Stimulated activated effector memory CD8-positive, alpha-beta T cell treated with anti-CD3 and anti-CD28 coated beads, Interleukin-12 subunit alpha, Interleukin-12 subunit beta, amount 100 ng/mL, for 72 hours (primary cell): Measurements from ENCODE around the gene RABGAP1L.

Experiments
- ATAC-seq: fragments of 150-1000 bp; cut with Tn5 transposase; 2 replicates; pipeline ENCODE4 v1.10.0; 2021
- DNase-seq, 2 donors: peaks; one replicate each; pipeline ENCODE4 v3.0.0; 2021 to 2022; ENCODE audit warnings: low spot score in 2 of 2
- H3K27ac Mint-ChIP-seq: one replicate; pipeline ENCODE4 v1.8.0; 2022; ENCODE audit warnings: mild to moderate bottlenecking, mixed read lengths
- H3K36me3 Mint-ChIP-seq: one replicate; pipeline ENCODE4 v1.8.0; 2022; ENCODE audit warnings: mild to moderate bottlenecking, mixed read lengths
- H3K4me1 Mint-ChIP-seq: one replicate; pipeline ENCODE4 v1.8.0; 2022; ENCODE audit warnings: mixed read lengths
- H3K4me3 Mint-ChIP-seq: one replicate; pipeline ENCODE4 v1.8.0; 2022; ENCODE audit warnings: mild to moderate bottlenecking, mixed read lengths
- H3K9me3 Mint-ChIP-seq: one replicate; pipeline ENCODE4 v1.8.0; 2022; ENCODE audit warnings: mixed read lengths

Gene RABGAP1L

DNA sequence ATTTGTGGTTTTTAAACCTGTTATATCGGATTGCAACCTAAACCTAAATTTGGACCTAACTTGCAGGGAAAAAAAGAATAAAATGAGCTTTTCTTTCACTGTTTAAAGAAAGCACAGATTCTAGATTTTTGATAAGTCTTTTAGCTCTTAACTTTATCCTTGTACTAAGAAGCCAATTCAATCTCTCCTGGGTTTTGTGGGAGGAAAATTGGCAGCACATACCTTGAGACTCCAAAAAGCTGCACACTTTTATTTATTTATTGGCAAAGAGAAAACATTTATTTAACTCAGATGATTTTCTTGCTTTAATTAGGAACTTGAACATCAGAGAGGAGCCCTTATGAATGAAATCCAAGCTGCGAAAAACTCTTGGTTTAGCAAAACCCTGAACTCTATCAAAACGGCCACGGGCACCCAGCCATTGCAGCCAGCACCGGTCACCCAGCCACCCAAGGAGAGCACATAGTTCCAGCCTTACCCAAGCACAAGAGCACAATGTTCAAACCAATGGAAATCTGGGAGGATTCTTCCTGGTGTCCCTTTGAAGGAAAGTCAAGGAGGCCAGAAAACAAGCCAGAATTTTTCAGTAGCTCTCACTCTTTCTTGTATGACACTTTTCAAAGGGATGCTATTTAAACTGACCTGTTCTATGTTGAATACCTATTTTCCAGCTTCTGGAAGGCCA lies 830.4 kb downstream of the RABGAP1L start:
- DNase-seq (no peak), ATAC-seq (no peak)
- H3K27ac Mint-ChIP-seq, result peak overlapping the region; percentile 87
- peak overlapping the region; percentile 58 for H3K4me3 Mint-ChIP-seq
- H3K4me1 Mint-ChIP-seq, result peaks cover 17% of the 10 kb centered on the region
- no peaks in the 10 kb centered on the region for H3K9me3 Mint-ChIP-seq
- H3K36me3 Mint-ChIP-seq, result peaks cover 44% of the 10 kb centered on the region

DNA sequence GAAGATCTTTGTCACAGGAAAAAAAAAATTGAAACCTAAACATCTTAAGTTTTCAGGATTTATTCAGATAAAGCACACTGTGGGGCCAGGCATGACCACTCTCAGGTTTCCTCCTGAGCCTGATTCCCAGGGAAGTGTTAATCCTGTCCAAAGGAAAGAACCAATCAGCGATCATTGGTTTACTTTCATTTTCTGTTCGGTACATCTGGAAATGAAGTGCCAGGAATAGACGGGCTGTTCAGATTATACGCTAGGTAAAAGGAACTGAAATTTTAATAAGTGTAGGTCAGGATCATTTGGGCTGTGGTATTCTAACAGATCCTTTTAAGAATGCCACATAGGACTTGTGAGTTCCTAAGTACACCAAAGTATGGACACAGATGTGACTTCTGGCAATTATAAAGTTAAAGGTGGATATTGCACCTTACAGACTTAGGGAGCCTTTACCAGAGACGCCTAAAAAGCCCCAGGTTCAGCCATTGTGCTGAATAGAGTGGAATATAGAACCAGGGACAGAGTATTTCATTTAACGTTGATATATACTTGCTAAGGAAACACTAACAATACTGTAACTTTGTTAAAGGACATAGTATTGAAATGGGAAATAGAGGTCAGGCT lies 831.2 kb downstream of the RABGAP1L start:
- Mint-ChIP-seq H3K27ac (peak overlapping the region; percentile 87), H3K4me1 (peaks cover 17% of the 10 kb centered on the region), H3K36me3 (peaks cover 42% of the 10 kb centered on the region), H3K4me3 (peak overlapping the region; percentile 58), H3K9me3 (no peaks in the 10 kb centered on the region)
- peak; percentile 34 for ATAC-seq
- DNase-seq, result no peak

DNA sequence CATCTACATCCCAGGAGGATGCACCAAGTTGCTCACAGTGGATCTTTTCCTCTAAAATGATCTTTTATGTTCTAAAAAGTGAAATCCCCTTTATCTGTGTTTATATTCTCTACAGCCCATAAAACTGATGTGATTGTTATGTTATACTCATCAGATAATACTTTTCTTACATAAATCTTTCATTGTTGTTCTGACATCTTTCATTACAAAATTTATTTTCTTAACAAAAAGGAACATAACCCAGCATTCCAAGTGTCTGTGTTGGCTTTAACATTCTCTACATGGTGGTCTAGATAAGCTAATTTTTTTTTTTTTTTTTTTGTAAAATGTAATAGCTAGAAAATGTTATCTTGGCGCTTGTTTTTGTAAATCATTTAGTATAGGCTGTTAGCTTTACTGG lies 832.2 kb downstream of the RABGAP1L start:
- H3K36me3 Mint-ChIP-seq, result peaks cover 46% of the 10 kb centered on the region
- ATAC-seq, result no peak
- H3K4me1 Mint-ChIP-seq, result peaks cover 17% of the 10 kb centered on the region
- no peak overlapping the region for H3K4me3 Mint-ChIP-seq
- H3K9me3 Mint-ChIP-seq, result no peaks in the 10 kb centered on the region
- no peak overlapping the region for H3K27ac Mint-ChIP-seq
- no peak for DNase-seq

DNA sequence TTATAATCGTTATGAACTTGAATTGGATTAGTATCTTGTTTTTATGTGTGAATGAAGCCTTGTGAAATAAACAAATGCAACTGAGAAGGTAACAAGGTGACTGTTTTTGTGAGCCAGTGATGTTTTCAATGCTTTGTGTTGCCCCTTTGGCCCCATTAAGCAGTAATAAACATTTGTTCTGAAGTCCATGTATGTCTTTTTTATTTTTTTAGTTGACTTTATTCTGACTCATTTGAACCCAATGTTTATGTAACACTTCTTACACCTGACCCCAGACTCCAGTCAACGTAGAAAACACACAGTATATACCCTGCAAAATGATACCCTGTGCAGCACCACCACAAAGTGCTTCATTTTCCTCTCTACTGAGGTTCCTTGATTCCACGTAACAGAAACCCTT lies 835.8 kb downstream of the RABGAP1L start:
- no peak for ATAC-seq
- H3K9me3 Mint-ChIP-seq, result no peaks in the 10 kb centered on the region
- H3K27ac Mint-ChIP-seq, result peak overlapping the region; percentile 37
- H3K4me3 Mint-ChIP-seq, result no peak overlapping the region
- no peak for DNase-seq
- peaks cover 13% of the 10 kb centered on the region for H3K4me1 Mint-ChIP-seq
- H3K36me3 Mint-ChIP-seq, result peaks cover 48% of the 10 kb centered on the region

DNA sequence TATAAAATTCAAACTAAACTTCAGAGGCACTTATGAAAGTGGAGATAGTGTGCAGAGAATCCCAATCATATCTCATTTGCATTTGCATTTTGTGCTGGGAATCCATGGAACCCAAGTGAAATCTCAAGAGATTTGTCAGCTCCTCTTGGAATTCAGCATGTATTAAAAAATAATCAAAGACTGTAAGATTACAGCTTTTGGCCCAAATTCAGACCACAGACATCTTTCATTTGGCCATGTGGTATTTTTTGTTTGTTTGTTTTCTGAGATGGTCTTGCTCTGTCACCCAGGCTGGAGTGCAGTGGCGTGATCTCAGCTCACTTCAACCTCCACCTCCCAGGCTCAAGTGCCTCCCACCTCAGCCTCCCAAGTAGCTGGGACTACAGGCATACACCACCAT lies 836.6 kb downstream of the RABGAP1L start:
- peaks cover 48% of the 10 kb centered on the region for H3K36me3 Mint-ChIP-seq
- ATAC-seq (no peak), DNase-seq (no peak)
- peaks cover 13% of the 10 kb centered on the region for H3K4me1 Mint-ChIP-seq
- no peak overlapping the region for H3K4me3 Mint-ChIP-seq
- H3K9me3 Mint-ChIP-seq, result no peaks in the 10 kb centered on the region
- H3K27ac Mint-ChIP-seq, result no peak overlapping the region

DNA sequence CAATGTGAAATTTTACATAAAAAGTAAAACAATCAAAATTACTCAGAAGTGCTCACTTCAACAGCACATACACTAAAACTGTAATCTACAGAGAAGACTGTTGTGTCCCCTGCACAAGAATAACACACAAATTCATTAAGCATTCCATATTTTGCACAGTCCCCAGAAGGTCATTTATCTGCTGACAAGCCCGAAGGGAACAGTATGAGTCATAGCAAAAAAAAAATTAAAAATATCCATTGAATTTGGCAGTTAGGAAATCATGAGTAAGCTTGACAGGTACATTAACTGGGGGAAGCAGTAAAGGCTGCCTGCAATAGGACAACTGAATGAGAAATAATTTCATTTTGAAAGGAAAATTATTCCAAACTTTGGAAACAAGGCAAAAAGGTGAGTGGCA lies 837.2 kb downstream of the RABGAP1L start:
- DNase-seq (no peak), ATAC-seq (no peak)
- H3K9me3 Mint-ChIP-seq, result no peaks in the 10 kb centered on the region
- H3K4me1 Mint-ChIP-seq, result peaks cover 16% of the 10 kb centered on the region
- H3K36me3 Mint-ChIP-seq, result peaks cover 53% of the 10 kb centered on the region
- H3K27ac Mint-ChIP-seq, result no peak overlapping the region
- no peak overlapping the region for H3K4me3 Mint-ChIP-seq

DNA sequence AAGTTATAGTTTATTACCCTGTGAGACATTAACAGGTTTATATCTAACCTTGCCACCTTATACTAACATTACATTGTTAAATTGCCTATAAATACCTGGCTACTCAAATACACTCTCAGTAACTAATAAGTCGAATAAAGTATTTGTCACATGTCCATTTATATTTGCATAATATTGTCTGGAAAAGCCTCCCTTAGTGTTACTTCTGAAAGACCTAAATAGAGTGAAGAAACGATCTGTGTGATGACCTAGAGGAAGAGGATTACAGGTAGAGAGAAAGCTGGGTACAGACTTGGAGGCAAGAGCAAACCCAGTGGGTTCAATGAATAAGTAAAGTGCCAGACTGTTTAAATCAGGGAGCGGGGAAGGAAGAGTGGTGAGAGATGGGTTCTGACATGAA lies 837.7 kb downstream of the RABGAP1L start:
- H3K4me1 Mint-ChIP-seq, result peaks cover 21% of the 10 kb centered on the region
- H3K36me3 Mint-ChIP-seq, result peaks cover 56% of the 10 kb centered on the region
- no peak for ATAC-seq
- no peaks in the 10 kb centered on the region for H3K9me3 Mint-ChIP-seq
- H3K4me3 Mint-ChIP-seq, result no peak overlapping the region
- no peak overlapping the region for H3K27ac Mint-ChIP-seq
- no peak for DNase-seq

DNA sequence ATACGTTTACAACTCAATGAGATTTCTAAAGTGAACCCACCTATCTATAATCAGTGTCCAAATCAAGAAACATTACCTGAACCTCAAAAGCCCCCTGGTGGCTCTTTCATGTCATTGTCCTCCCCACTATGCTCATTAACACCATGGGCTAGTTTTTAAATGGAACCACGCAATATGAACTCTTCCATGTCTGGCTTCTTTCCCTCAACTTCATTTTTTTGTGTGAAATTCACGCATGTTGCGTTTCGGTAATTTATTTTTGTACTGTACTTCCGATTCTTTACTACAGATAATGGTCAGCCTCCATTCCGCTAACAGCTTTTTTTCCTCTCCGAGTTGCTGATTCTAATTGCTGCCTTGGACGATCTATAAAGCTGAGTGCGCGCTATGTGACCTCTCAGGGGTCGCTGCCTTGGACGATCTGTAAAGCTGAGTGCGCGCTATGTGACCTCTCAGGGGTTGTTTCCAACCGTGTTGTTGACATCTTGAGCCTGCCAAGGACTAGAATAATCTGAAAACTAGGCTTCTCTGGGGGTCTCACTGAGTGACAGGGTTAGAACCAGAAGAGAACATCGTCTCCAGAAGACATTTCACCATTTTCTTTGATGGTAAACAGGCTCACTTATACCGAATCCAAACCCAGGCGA lies 839.4 kb downstream of the RABGAP1L start:
- H3K27ac Mint-ChIP-seq, result no peak overlapping the region
- ATAC-seq (peak; percentile 3), DNase-seq (peak in 1 of 2 donors; percentile 21)
- H3K9me3 Mint-ChIP-seq, result no peaks in the 10 kb centered on the region
- H3K36me3 Mint-ChIP-seq, result peaks cover 66% of the 10 kb centered on the region
- no peak overlapping the region for H3K4me3 Mint-ChIP-seq
- peaks cover 35% of the 10 kb centered on the region for H3K4me1 Mint-ChIP-seq

DNA sequence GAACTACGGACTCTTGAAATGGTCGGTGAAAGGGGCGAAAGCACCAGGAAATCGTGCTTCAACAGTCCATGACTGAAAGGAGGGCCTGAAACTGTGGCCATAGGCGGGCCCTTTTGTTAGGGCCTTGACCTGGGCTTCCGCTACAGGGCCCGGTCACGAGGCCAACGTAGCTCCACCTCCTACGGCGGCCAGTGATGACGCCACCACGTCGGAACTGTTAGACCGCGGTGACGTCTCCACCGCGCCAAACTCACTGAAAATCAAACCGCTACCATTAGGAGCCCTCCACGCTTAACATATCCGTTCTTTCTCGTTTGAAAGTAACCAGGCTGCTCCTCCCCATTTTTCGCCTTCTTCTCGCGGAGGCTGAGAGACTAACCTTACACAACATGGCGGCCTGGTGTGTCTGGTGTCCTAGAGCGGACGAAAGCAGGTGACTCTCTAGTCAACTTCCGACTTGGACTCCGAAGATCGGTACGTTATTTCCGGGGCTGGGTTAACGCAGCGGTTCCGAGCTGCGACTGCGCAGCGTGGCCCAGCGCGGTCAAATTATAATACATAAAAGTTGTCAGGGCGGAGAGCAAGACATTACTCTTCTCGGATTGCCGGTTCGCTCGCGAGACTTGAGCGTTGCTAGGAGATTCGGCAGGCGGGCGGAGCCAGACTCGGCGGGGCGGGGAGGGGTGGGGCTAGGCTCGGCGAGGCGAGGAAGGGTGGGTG lies 840.1 kb downstream of the RABGAP1L start:
- peak; percentile 90 for ATAC-seq
- peaks cover 42% of the 10 kb centered on the region for H3K4me1 Mint-ChIP-seq

DNA sequence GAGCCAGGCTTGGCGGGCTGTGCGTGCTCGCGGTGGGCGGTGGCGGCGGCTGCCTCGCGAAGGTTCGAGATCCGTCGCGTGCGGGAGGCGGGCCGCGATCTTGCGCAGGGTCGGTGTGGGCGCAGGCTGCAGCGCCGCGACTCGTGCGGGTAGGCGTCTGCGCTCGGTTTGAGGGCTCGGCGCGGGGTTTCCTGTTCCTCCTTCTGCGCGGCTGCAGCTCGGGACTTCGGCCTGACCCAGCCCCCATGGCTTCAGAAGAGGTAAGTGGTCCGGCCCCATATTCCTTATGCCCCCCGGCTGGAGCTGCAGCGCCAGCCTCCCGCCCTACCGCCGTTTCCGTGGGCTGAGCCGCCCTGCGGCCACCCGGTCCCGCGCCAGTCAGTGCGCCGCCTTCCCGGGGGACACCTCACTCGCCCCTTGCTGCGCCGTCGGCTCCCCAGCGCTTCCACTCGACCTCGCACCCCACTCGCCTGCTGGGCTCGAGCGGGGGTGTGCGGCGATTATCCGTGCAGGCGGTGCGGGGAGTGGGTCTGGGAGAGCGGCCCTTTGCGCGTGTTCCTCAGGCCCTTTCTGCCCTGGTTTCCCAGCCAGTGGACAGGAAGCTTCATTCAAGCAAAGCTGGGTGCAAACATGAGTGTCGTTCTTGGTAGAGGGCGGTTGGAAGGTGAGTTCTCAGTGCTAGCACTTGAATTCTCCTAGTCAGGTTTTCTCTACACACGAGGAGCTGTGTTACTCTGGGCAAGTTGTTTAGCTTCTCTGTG lies 840.8 kb downstream of the RABGAP1L start, which contains the start of gene CACYBP:
TSS of gene CACYBP (plus strand) at position 12 of the 761 bp plus-strand sequence. CDS start at position 246, 234 bp downstream.
- DNase-seq (peak; percentile 42 to 80), ATAC-seq (peak; percentile 7)
- H3K4me1 Mint-ChIP-seq, result peaks cover 46% of the 10 kb centered on the region
- H3K4me3 Mint-ChIP-seq, result no peak within 1 kb of the TSS
- H3K36me3 Mint-ChIP-seq, result peaks cover 68% of the 10 kb centered on the region
- H3K9me3 Mint-ChIP-seq, result no peaks in the 10 kb centered on the region
- H3K27ac Mint-ChIP-seq, result no peak within 1 kb of the TSS

More for the DNA sequence above, 840.1 kb downstream of the RABGAP1L start:
- DNase-seq, result peak; percentile 93 to 98
- Mint-ChIP-seq H3K4me3 (no peak overlapping the region), H3K27ac (no peak overlapping the region), H3K36me3 (peaks cover 66% of the 10 kb centered on the region), H3K9me3 (no peaks in the 10 kb centered on the region)

DNA sequence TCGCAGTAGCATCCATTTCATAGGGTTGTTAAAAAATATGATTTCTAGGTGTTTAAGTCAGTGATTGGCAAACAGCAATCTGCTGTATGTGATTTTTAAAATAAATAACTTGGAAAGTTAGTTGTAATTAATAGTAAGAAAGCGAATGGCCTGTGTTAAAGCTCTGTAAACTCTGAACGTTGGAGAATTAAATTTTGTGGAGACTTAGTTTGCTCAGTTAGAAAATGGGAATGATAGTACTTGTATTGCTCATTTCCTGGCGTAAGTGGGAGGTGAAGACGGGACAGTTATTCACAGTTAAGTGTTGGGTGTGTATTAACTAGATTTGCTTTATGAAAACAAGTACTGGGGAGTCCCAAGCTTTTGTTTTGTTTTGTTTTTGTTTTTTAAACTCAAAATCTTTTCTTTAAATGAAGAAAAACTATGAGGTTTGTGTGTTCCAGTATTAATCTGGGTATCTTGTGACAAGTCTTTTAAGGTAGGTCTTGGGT lies 841.4 kb downstream of the RABGAP1L start:
- peaks cover 74% of the 10 kb centered on the region for H3K36me3 Mint-ChIP-seq
- no peak overlapping the region for H3K4me3 Mint-ChIP-seq
- H3K27ac Mint-ChIP-seq, result no peak overlapping the region
- H3K9me3 Mint-ChIP-seq, result no peaks in the 10 kb centered on the region
- no peak for ATAC-seq
- H3K4me1 Mint-ChIP-seq, result peaks cover 52% of the 10 kb centered on the region
- DNase-seq, result no peak

DNA sequence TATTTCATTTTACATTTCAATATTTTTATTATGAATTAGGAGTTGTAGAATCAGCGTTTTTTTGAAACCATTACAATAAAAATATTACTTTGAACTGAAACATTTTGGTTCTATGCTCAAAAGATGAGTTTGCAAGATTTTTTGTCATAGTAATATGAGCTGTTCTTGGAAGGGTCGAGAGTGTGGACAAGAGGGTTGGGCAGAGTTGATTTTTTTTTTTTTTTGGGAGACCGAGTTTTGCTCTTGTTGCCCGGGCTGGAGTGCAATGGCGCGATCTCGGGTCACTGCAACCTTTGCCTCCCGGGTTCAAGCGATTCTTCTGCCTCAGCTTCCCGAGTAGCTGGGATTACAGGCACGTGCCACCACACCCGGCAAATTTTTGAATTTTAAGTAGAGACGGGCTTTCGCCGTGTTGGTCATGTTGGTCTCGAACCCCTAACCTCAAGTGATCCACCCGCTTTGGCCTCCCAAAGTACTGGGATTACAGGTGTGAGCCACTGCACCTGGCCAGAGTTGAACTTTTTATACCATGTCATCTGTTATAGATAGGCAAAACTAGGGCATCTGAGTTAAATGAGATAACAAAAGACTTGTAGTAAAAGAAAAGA lies 843.7 kb downstream of the RABGAP1L start:
- ATAC-seq (no peak), DNase-seq (no peak)
- Mint-ChIP-seq H3K36me3 (peaks cover 81% of the 10 kb centered on the region), H3K4me3 (no peak overlapping the region), H3K4me1 (peaks cover 43% of the 10 kb centered on the region), H3K9me3 (no peaks in the 10 kb centered on the region), H3K27ac (peak overlapping the region; percentile 54)

DNA sequence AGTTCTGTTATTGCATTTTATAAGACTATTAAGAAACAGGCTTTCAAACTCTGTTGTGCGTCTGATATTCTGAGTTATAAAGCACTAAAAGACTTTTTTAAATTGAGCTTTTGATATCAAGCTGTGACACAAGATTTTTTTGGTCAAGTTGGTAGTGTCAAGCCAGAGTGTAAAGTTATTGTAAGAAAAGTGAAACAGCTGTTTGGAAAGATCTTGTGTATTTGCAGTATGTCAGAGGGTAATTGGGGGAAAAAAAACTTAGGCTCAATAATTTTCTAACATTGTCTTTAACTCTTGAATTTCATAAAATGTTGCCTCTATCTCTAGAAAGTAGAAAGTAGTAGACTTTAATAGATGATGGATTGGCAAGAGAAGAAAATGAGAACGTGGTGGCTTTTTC lies 844.2 kb downstream of the RABGAP1L start:
- DNase-seq (no peak), ATAC-seq (no peak)
- Mint-ChIP-seq H3K4me1 (peaks cover 45% of the 10 kb centered on the region), H3K36me3 (peaks cover 86% of the 10 kb centered on the region), H3K4me3 (no peak overlapping the region), H3K27ac (peak overlapping the region; percentile 54), H3K9me3 (no peaks in the 10 kb centered on the region)

DNA sequence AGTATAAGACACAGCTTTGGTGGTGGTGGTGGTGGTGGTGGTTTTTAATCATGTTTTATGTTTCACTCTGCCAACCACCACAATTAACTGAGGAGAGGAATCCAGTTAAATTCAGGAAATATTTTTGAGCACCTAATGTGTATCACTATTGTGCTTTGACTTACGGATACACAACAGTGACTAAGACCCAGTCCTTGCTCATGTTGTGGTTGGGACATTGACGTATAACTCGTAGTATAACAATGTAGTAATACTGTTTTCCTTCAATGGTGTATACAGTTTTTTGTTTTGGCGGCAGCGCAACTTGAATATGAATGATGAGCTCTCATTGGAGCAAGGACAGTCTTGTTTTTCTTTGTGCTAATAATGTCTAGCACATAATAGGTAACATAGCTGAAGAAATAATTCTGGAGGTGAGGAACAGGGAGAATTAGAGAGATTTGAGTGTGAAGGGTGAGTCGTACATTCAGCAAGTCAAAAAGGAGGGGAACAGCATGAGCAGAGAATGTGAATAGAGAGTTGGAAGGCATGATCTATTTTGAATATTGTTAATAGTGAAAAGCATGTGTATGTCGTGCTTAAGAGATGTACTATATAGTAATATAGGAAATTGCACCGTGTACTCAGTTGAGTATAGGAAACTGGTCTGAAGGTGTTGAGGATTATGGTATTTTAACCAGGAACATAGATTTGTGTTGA lies 845.9 kb downstream of the RABGAP1L start:
- Mint-ChIP-seq H3K36me3 (peaks cover 100% of the 10 kb centered on the region), H3K4me1 (peaks cover 45% of the 10 kb centered on the region), H3K9me3 (no peaks in the 10 kb centered on the region), H3K27ac (peak overlapping the region; percentile 13), H3K4me3 (no peak overlapping the region)
- peak; percentile 77 for ATAC-seq
- no peak for DNase-seq
